Choroid plexus epithelial cell (primary cell): ENCODE results near the gene SNAPC4.

Experiments used
- DNase-seq: peaks from one replicate; pipeline ENCODE4 v3.0.0-alpha.2; 2010; ENCODE audit warnings: low read depth
- H3K4me3 ChIP-seq: 2 replicates; pipeline ENCODE4 v1.5.1; 2011; ENCODE audit warnings: low read depth, mild to moderate bottlenecking, control low read depth, low read length, moderate library complexity
- CTCF ChIP-seq: conservative IDR thresholded peaks from 2 replicates; pipeline ENCODE4 v1.5.1; 2011; ENCODE audit warnings: low read depth, mild to moderate bottlenecking, control low read depth, inconsistent platforms, low read length, moderate library complexity

SNAPC4 gene

DNA sequence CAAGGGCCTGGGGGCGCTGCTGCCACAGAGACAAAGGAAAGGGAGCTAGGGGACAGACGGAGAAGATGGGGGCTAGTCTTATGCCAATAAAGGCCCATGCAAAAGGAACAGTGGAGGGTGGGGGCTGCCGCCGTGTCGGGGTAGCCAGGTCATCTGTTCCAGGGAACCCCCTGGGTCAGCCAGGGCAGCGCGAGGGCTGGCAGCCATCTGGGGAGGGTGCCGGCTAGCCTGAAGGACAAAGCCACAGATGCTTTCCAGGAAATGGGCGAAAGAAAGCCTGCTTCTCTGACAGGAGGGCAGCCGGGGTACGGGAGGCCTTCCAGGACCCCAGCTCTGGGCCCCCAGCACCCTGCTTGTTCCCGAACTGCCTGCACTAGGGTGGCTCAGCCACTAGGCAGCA, 24.9 kb downstream of the SNAPC4 start:
- H3K4me3 ChIP-seq, result no peak overlapping the region
- DNase-seq, result no peak
- no peak for TF ChIP-seq CTCF

DNA sequence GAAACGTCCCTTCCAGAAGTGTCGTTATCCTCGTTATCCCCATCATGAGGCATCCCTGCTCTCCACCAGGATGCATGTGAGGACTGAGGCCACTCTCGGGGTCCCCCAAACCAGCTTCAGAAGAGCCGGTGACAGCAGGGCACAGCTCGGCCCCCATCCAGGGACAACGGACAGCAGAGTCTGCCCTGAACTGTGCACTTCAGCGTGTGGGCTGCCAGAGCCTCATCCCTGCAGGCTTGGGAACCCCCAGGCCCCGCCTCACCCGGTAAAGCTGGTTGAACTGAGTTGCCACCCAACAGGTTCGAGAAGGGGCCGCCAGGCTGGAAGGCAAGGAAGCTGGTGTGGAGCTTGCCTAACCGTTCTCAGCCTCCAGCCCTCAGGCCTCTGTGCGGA, 25.8 kb downstream of the SNAPC4 start:
- no peak for DNase-seq
- no peak for TF ChIP-seq CTCF
- H3K4me3 ChIP-seq, result no peak overlapping the region

GRCh38 chr9:136373300-136374182, 26.4 kb downstream of the SNAPC4 start, which contains the start of gene CARD9:
Gene CARD9 (minus strand): TSS chr9:136373669. CDS start chr9:136372078, 1,591 bp downstream.
- H3K4me3 ChIP-seq, result peak within 1 kb of the TSS; percentile 28
- TF ChIP-seq CTCF, result no peak
- DNase-seq, result no peak

DNA sequence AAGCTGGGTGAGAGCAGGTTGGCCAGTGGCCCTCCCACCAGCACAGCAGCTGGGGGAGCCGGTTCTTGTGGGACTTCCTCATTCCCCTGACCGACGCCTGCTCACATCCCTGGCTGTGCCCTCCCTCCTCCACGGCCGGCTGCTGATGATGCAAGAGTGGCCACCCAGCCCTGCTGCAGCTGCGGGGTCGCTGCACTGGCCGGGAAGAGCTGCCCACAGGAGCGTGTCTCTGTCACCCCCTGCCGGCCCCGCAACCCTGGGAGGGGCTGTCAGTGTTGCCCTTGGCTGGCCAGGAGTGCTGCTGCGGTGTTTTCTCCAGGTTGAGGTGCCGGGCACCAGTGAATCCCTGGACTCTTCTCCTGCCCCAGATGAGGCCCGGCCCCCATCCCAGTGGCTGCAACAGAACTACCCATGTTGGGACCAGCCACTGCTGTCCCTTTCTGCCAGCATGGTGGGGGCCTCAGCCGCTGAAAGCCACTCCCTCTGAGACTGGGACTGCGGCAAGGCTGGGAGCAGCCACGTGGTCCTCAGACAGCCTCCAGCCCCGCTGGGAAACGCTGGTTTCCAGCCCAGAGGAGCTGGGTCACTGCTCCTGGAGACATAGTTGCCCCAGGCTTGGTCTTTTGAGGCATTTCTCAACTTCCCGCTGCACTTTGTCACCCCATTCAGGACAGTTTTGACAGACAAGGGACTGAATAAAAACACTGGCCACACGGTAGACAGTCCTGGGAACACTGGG, 27.2 kb downstream of the SNAPC4 start:
- H3K4me3 ChIP-seq, result peak overlapping the region; percentile 28
- TF ChIP-seq CTCF, result peak; percentile 34
- DNase-seq, result peak; percentile 84

DNA sequence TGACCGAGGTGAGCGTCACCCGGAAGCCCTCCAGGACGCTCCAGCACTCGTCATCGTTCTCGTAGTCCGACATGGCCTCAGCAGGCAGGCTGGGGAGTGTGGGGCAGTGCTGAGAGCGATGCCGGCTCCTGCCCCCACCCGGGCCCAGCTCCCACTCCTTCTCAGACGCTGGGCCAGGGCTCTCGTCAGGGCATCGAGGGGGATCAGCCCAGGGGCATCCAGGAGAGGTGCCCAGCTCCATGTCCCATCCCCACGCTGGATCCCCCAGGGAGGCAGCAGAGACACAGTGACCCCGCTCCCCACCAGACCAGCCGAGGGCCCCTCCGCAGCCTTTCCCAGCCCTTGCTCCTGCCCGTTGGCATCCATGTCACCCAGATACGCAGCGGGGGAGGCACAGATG, 28.0 kb downstream of the SNAPC4 start:
- no peak for DNase-seq
- H3K4me3 ChIP-seq, result no peak overlapping the region
- TF ChIP-seq CTCF, result no peak

DNA sequence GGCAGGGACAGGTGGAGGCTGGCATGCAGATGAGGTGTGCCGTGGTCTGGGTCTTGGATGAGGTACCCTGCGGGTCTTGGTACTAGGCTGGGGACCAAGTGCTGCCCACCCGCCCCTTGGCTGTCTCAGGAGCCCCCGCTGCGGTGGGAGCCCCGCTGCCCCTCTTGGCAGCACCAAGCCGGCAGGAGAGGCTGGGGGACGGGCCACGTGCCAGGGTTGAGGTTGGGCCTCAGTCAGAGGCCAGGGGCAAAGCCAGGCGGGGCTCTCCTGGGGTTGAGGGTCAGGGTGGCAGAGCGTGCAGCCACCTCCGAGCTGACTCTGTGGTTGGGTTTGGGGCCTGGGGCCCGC, 28.5 kb downstream of the SNAPC4 start:
- H3K4me3 ChIP-seq, result no peak overlapping the region
- no peak for TF ChIP-seq CTCF
- no peak for DNase-seq
